Right lobe of liver (tissue), 6 donors: ENCODE measurements around the gene RAB3IL1. TPM values are rescaled to one million over a fixed set of nuclear protein-coding genes. Genes with fewer than 3 reads are reported as not detected.

Experiments
- ATAC-seq, 4 donors: fragments of 200-7000 bp; cut with Tn5 transposase; one replicate each; pipeline ENCODE4 v1.9.1; 2020; ENCODE audit warnings: mild to moderate bottlenecking in 4 of 4, moderate library complexity in 4 of 4
- DNase-seq, 3 donors: peaks; one replicate each; pipeline ENCODE4 v3.0.0-alpha.2; 2020
- H3K27ac ChIP-seq, 3 donors: fragments of 200-600 bp; one replicate each; pipeline ENCODE4 v1.8.0; 2022
- H3K27me3 ChIP-seq, 2 donors: fragments of 200-600 bp; one replicate each; pipeline ENCODE4 v1.8.0; 2022
- H3K36me3 ChIP-seq, 4 donors: fragments of 200-600 bp; sonication (generic) in 1 of 4; one replicate each; pipeline versions ENCODE4 v1.5.1 to v1.8.0; 2017 to 2022; ENCODE audit warnings: control low read depth in 1 of 4
- H3K4me1 ChIP-seq, 4 donors: fragments of 200-600 bp; sonication (generic) in 1 of 4; one replicate each; pipeline versions ENCODE4 v1.5.1 to v1.8.0; 2017 to 2022; ENCODE audit warnings: control low read depth in 1 of 4
- H3K4me3 ChIP-seq, 3 donors: fragments of 200-600 bp; one replicate each; pipeline ENCODE4 v1.8.0; 2022
- H3K9me3 ChIP-seq, 4 donors: fragments of 200-600 bp; sonication (generic) in 1 of 4; one replicate each; pipeline versions ENCODE4 v1.5.1 to v1.8.0; 2017 to 2022; ENCODE audit warnings: control low read depth in 1 of 4
- POLR2A ChIP-seq: fragments of 450-650 bp; IDR thresholded peaks from one replicate; pipeline ENCODE4 v1.6.1; 2017; ENCODE audit warnings: antibody characterized with exemption, mild to moderate bottlenecking
- WGBS: methylation state at CpG from one replicate; pipeline ENCODE4 v1.1.6; 2018; ENCODE audit warnings: low coverage, low lambda C conversion rate; ENCODE audit not compliant: insufficient coverage; ENCODE audit errors: missing lambda C conversion rate; 5-methylcytosine and 5-hydroxymethylcytosine counted together
- intact Hi-C, 2 donors: fragments of 100-400 bp; cut with DNase I; formaldehyde crosslinking; loops; one replicate each; pipeline versions ENCODE4 v1.11.2 to v1.14.1; 2022
- total RNA-seq, 6 experiments: library from RNA; depleted of rRNA in 2 of 6; stranded (reverse); fragments of >200 nt in 2 of 6; fragmentation: NEBNext Ultra II Directional in 3 of 6; extraction: Animal tissue kit (Norgen Biotek cat#: 25700) in 3 of 6; gene quantifications; one replicate each; pipeline versions ENCODE4 v1.1.0 to v1.2.4, GENCODE V29; 2016 to 2023
- TF ChIP-seq, protein P1 (sequence below), 4 donors: fragments of 200-600 bp in 3 of 4; fragments of 450-650 bp in 1 of 4; IDR thresholded peaks; one replicate each; pipeline versions ENCODE4 v1.5.1 to v1.8.0; 2016 to 2022; ENCODE audit warnings: antibody characterized with exemption in 4 of 4, mild to moderate bottlenecking in 2 of 4
- donor health status: DM: no; HTN: yes; CAD: no.
- donor health status: DM: no; HTN: no; CAD: no.
- donor health status: DM: no; HTN: no; CAD: no.
- donor health status: DM: no; HTN: yes; CAD: no.
- donor health status: DM: no; HTN: yes; CAD: no.

The RAB3IL1 gene
- total RNA-seq, 6 experiments from 2014 or later = 3.2 to 9.1 (median 4.2) TPM

GRCh38 chr11:61957021-61957770, 39.8 kb upstream of the RAB3IL1 start:
- no peak for DNase-seq
- no peaks in the 10 kb centered on the region for H3K36me3 ChIP-seq
- no peak for ATAC-seq
- H3K4me3 ChIP-seq = no peak overlapping the region
- TF ChIP-seq POLR2A = no peak
- TF ChIP-seq, protein P1, sequence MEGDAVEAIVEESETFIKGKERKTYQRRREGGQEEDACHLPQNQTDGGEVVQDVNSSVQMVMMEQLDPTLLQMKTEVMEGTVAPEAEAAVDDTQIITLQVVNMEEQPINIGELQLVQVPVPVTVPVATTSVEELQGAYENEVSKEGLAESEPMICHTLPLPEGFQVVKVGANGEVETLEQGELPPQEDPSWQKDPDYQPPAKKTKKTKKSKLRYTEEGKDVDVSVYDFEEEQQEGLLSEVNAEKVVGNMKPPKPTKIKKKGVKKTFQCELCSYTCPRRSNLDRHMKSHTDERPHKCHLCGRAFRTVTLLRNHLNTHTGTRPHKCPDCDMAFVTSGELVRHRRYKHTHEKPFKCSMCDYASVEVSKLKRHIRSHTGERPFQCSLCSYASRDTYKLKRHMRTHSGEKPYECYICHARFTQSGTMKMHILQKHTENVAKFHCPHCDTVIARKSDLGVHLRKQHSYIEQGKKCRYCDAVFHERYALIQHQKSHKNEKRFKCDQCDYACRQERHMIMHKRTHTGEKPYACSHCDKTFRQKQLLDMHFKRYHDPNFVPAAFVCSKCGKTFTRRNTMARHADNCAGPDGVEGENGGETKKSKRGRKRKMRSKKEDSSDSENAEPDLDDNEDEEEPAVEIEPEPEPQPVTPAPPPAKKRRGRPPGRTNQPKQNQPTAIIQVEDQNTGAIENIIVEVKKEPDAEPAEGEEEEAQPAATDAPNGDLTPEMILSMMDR (IDR thresholded peaks at IDR 0.05) = no peak
- H3K4me1 ChIP-seq = peaks cover 0 to 17% (median 0%) of the 10 kb centered on the region in 4 donors
- no peak overlapping the region for H3K27ac ChIP-seq
- H3K27me3 ChIP-seq = no peaks in the 10 kb centered on the region
- no peaks in the 10 kb centered on the region for H3K9me3 ChIP-seq
- intact Hi-C loops = no loop called here
- 43% methylated on average over 2 of the region's 7 CpGs for WGBS

- 67% methylated on average over 3 of the region's 20 CpGs for WGBS
- Histone ChIP-seq H3K9me3 (no peaks in the 10 kb centered on the region), H3K27me3 (no peaks in the 10 kb centered on the region), H3K4me3 (peak overlapping the region in 2 of 3 donors; percentile 25 to 44), H3K4me1 (peaks cover 0 to 9% (median 0%) of the 10 kb centered on the region in 4 donors), H3K36me3 (no peaks in the 10 kb centered on the region), H3K27ac (no peak overlapping the region)
- TF ChIP-seq, protein P1 (IDR thresholded peaks at IDR 0.05) = no peak
- DNase-seq = no peak
- no peak for ATAC-seq
- intact Hi-C loops = no loop called here
Observed at GRCh38 chr11:61956191-61957020, 39.0 kb upstream of the RAB3IL1 start.

DNA sequence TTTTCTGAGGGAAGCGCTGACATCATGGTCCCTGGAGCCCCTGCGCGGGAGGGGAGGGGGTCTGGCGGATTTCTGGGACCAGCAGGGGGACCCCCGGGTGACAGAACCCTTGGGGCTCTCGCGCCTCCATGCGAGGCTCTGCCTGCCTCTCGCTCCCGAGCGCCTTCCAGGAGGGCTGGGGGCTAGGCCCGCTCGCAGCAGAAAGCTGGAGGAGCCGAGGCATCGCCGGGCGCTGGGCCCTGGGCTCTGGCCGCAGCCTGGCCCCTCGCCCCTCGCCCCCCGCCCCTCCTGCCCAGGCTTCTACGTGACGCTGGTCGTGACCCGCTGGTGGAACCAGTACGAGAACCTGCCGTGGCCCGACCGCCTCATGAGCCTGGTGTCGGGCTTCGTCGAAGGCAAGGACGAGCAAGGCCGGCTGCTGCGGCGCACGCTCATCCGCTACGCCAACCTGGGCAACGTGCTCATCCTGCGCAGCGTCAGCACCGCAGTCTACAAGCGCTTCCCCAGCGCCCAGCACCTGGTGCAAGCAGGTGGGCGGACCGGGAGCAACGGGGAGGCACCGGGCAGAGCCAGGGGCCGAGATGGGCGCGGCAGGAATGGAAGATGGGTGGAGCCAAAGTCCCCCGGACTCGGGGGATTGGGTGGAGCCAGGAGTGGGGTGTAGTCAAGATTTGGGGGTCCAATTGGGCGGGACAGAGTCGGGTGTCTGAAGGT, 38.2 kb upstream of the RAB3IL1 start:
- Histone ChIP-seq H3K4me3 (peak overlapping the region; percentile 25 to 44 (median 29)), H3K27ac (peak overlapping the region; percentile 50 to 83 (median 71)), H3K9me3 (no peaks in the 10 kb centered on the region), H3K27me3 (no peaks in the 10 kb centered on the region), H3K36me3 (no peaks in the 10 kb centered on the region), H3K4me1 (peaks cover 0 to 6% (median 0%) of the 10 kb centered on the region in 4 donors)
- peak in 1 of 3 donors; percentile 49 for DNase-seq
- WGBS = 20% methylated on average over 9 of the region's 56 CpGs
- intact Hi-C loops = no loop called here
- no peak for TF ChIP-seq POLR2A
- TF ChIP-seq, protein P1 (IDR thresholded peaks at IDR 0.05) = no peak
- ATAC-seq = peak; percentile 20 to 50 (median 34)

GRCh38 chr11:61954851-61955421, 37.6 kb upstream of the RAB3IL1 start:
- peak; percentile 66 to 77 (median 76) for ATAC-seq
- TF ChIP-seq POLR2A = peak; percentile 32
- TF ChIP-seq, protein P1 (IDR thresholded peaks at IDR 0.05) = no peak

More at GRCh38 chr11:61954851-61955421, 37.6 kb upstream of the RAB3IL1 start:
- no peaks in the 10 kb centered on the region for H3K36me3 ChIP-seq
- DNase-seq = peak in 2 of 3 donors; percentile 74 to 81
- H3K4me1 ChIP-seq = peaks cover 0 to 6% (median 0%) of the 10 kb centered on the region in 4 donors
- WGBS = 0% methylated on average over 1 of the region's 21 CpGs
- H3K27ac ChIP-seq = peak overlapping the region; percentile 50 to 83 (median 71)
- H3K9me3 ChIP-seq = no peaks in the 10 kb centered on the region
- intact Hi-C loops = no loop called here
- peak overlapping the region; percentile 25 to 44 (median 29) for H3K4me3 ChIP-seq
- H3K27me3 ChIP-seq = no peaks in the 10 kb centered on the region
